Measurements from ENCODE around the gene PRTFDC1.

- no peak for TF ChIP-seq POLR2A (IDR thresholded peaks at IDR 0.05; ENCODE audit: low read depth, low read length)
- TF ChIP-seq, protein P1, sequence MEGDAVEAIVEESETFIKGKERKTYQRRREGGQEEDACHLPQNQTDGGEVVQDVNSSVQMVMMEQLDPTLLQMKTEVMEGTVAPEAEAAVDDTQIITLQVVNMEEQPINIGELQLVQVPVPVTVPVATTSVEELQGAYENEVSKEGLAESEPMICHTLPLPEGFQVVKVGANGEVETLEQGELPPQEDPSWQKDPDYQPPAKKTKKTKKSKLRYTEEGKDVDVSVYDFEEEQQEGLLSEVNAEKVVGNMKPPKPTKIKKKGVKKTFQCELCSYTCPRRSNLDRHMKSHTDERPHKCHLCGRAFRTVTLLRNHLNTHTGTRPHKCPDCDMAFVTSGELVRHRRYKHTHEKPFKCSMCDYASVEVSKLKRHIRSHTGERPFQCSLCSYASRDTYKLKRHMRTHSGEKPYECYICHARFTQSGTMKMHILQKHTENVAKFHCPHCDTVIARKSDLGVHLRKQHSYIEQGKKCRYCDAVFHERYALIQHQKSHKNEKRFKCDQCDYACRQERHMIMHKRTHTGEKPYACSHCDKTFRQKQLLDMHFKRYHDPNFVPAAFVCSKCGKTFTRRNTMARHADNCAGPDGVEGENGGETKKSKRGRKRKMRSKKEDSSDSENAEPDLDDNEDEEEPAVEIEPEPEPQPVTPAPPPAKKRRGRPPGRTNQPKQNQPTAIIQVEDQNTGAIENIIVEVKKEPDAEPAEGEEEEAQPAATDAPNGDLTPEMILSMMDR (IDR thresholded peaks at IDR 0.05; ENCODE audit: extremely low read depth in 1 of 2, insufficient read depth in 1 of 2, low read depth in 1 of 2, low read length in 2 of 2): no peak
- TF ChIP-seq POLR2AphosphoS5 (IDR thresholded peaks at IDR 0.05; ENCODE audit: insufficient read depth, low read depth, low read length): no peak
- TF ChIP-seq EZH2 (IDR thresholded peaks at IDR 0.05; ENCODE audit: borderline replicate concordance, low read depth, low read length, severe bottlenecking): no peak
- TF ChIP-seq MYC (IDR thresholded peaks at IDR 0.05; ENCODE audit: low read depth, low read length): no peak
- TF ChIP-seq MAX (IDR thresholded peaks at IDR 0.05; ENCODE audit: insufficient read depth, insufficient read length): no peak
- no peak for TF ChIP-seq FOS (IDR thresholded peaks at IDR 0.05; ENCODE audit: borderline replicate concordance, insufficient read depth, low read length)
- no peak for TF ChIP-seq GATA2 (IDR thresholded peaks at IDR 0.05; ENCODE audit: insufficient read depth, insufficient read length, low read depth, low read length)
- TF ChIP-seq JUN (IDR thresholded peaks at IDR 0.05; ENCODE audit: borderline replicate concordance, insufficient read depth, insufficient read length, low read depth): no peak
These were observed 41.0 kb upstream of the PRTFDC1 start for GRCh38 chr10:24993237-24993958.

All from endothelial cell of umbilical vein (primary cell).